K562 (cell line): ENCODE measurements around the gene OPCML. TPM values are rescaled to one million over a fixed set of nuclear protein-coding genes. Genes with fewer than 3 reads are reported as not detected.

Experiments used
- ATAC-seq: fragments of 200-7000 bp; cut with Tn5 transposase; 3 replicates; pipeline ENCODE4 v1.9.1; 2020; ENCODE audit warnings: moderate library complexity
- BruUV-seq: library from RNA; stranded (reverse); fragments of 400-500 nt; replicated peaks from 2 replicates; lab custom pipeline; 2021; lab: Mats Ljungman, UMichigan
- CTCF ChIA-PET: fragments of 300-600 bp; formaldehyde crosslinking; extraction: SDS; loops from one replicate; lab custom pipeline; 2021; ENCODE audit warnings: low intra/inter-chr PET ratio; lab: Yijun Ruan, JAX
- POLR2A ChIA-PET: fragments of 300-600, 350-650 bp; sonication (Branson Sonifier 250); formaldehyde crosslinking; extraction: SDS; loops from one replicate; lab custom pipeline; 2021; ENCODE audit warnings: antibody characterized with exemption, inconsistent platforms; lab: Yijun Ruan, JAX
- DNase-seq, 4 experiments: peaks; one replicate each; pipeline versions ENCODE4 v3.0.0 to v3.0.0-alpha.2; 2011 to 2018; ENCODE audit warnings: low spot score in 3 of 4, mixed read lengths in 3 of 4; ENCODE audit errors: extremely low read depth in 1 of 4
- FAIRE-seq: peaks from 2 replicates; lab custom pipeline; 2011; peaks lifted over from hg19 to GRCh38; lab: Jason Lieb, UNC
- H2AFZ ChIP-seq: 2 replicates; pipeline ENCODE4 v1.6.0; 2011; ENCODE audit warnings: low read depth, low read length, control low read depth, inconsistent platforms
- H3K27ac ChIP-seq: fragments of 200-600 bp; 3 replicates; pipeline ENCODE4 v1.8.0; 2011; ENCODE audit warnings: low read depth, mild to moderate bottlenecking, control low read depth, inconsistent platforms, low read length, moderate library complexity, mixed read lengths; ENCODE audit errors: extremely low read depth
- H3K27me3 ChIP-seq, 2 experiments: fragments of 300-600 bp in 1 of 2; 2 replicates in 1 of 2; 3 replicates in 1 of 2; pipeline versions ENCODE4 v1.6.0 to v1.8.0; 2011; ENCODE audit warnings: inconsistent platforms in 2 of 2, low read length in 2 of 2, mild to moderate bottlenecking in 1 of 2, mixed read lengths in 1 of 2, moderate library complexity in 1 of 2; ENCODE audit not compliant: control insufficient read depth in 2 of 2, insufficient read depth in 2 of 2
- H3K36me3 ChIP-seq: fragments of 300-600 bp; 3 replicates; pipeline ENCODE4 v1.8.0; 2011; ENCODE audit warnings: mild to moderate bottlenecking, low read length, inconsistent platforms; ENCODE audit not compliant: control insufficient read depth, insufficient read depth
- H3K4me1 ChIP-seq, 2 experiments: fragments of 200-600 bp in 1 of 2; replicated peaks in 1 of 2; 2 replicates in 1 of 2; 3 replicates in 1 of 2; pipeline versions ENCODE4 v1.5.1 to v1.8.0; 2011; ENCODE audit warnings: inconsistent platforms in 2 of 2, low read length in 2 of 2, mild to moderate bottlenecking in 1 of 2, mixed read lengths in 1 of 2, moderate library complexity in 1 of 2; ENCODE audit not compliant: control insufficient read depth in 2 of 2, insufficient read depth in 2 of 2
- H3K4me2 ChIP-seq: 2 replicates; pipeline ENCODE4 v1.6.1; 2011; ENCODE audit warnings: low read length, control low read depth, inconsistent platforms, mixed read lengths; ENCODE audit not compliant: insufficient read depth
- H3K4me3 ChIP-seq: fragments of 200-600 bp; sonication (generic), shearing (Covaris generic); 2 replicates; pipeline ENCODE4 v1.5.1; 2016; ENCODE audit warnings: control low read depth, inconsistent platforms
- H3K79me2 ChIP-seq: fragments of 200-600 bp; 3 replicates; pipeline ENCODE4 v1.8.0; 2011; ENCODE audit warnings: low read length, inconsistent platforms; ENCODE audit not compliant: control insufficient read depth, insufficient read depth
- H3K9ac ChIP-seq, 2 experiments: 2 replicates each; pipeline versions ENCODE4 v1.6.0 to v1.6.1; 2011; ENCODE audit warnings: low read depth in 2 of 2, low read length in 2 of 2, control low read depth in 1 of 2, inconsistent platforms in 1 of 2, mild to moderate bottlenecking in 1 of 2, mixed read lengths in 1 of 2; ENCODE audit not compliant: insufficient read depth in 1 of 2
- H3K9me1 ChIP-seq: one replicate; pipeline ENCODE4 v1.6.0; 2011; ENCODE audit warnings: inconsistent platforms, mild to moderate bottlenecking, low read length, moderate library complexity; ENCODE audit not compliant: control insufficient read depth, insufficient read depth
- H3K9me3 ChIP-seq: replicated peaks from 2 replicates; pipeline ENCODE4 v1.5.1; 2011; ENCODE audit warnings: low read depth, low read length, inconsistent platforms; ENCODE audit not compliant: control insufficient read depth, insufficient read depth
- H4K20me1 ChIP-seq: replicated peaks from 2 replicates; pipeline ENCODE4 v1.6.1; 2011; ENCODE audit warnings: low read length, inconsistent platforms, mixed read lengths; ENCODE audit not compliant: control insufficient read depth, insufficient read depth
- COPS2 ChIP-seq: fragments of 450-650 bp; conservative IDR thresholded peaks from 2 replicates; pipeline ENCODE4 v1.6.1; 2016; ENCODE audit warnings: mild to moderate bottlenecking, moderate library complexity
- E2F3 ChIP-seq: fragments of 250-450 bp; sonication (Bioruptor Pico); IDR thresholded peaks from 2 replicates; pipeline ENCODE4 v1.4.0; 2020; ENCODE audit warnings: mild to moderate bottlenecking
- POLR2G ChIP-seq: fragments of 200-400 bp; formaldehyde crosslinking; IDR thresholded peaks from 2 replicates; pipeline ENCODE4 v1.6.1; 2017; ENCODE audit warnings: low read depth, mild to moderate bottlenecking, antibody characterized with exemption, low read length, moderate library complexity
- SAFB2 ChIP-seq: fragments of 200-400 bp; formaldehyde crosslinking; IDR thresholded peaks from 2 replicates; pipeline ENCODE4 v1.6.1; 2018; ENCODE audit warnings: borderline replicate concordance, low read length, low read depth, moderate library complexity; ENCODE audit not compliant: severe bottlenecking
- SREBF1 ChIP-seq: fragments of 150-350 bp; IDR thresholded peaks from 2 replicates; pipeline ENCODE4 v1.6.1; 2014; ENCODE audit warnings: antibody characterized with exemption, low read depth, low read length, borderline replicate concordance
- ZNF143 ChIP-seq: sonication (generic); formaldehyde crosslinking; IDR thresholded peaks from 2 replicates; pipeline ENCODE4 v1.9.0; 2022; ENCODE audit warnings: mild to moderate bottlenecking, missing genetic modification reagents
- ZNF407 ChIP-seq: fragments of 450-650 bp; IDR thresholded peaks from 2 replicates; pipeline ENCODE4 v1.6.1; 2016; ENCODE audit warnings: low read depth
- WGBS: fragments of 100-300 bp; shearing (Covaris generic); methylation state at CpG from one replicate; pipeline ENCODE4 v1.1.6; 2016; ENCODE audit warnings: low coverage, mixed read lengths; ENCODE audit not compliant: insufficient coverage; ENCODE audit errors: missing lambda C conversion rate; 5-methylcytosine and 5-hydroxymethylcytosine counted together
- in situ Hi-C: fragments of 300-500 bp; cut with MboI; formaldehyde crosslinking; loops from 4 replicates; pipeline ENCODE4 v1.15.0; 2018; ENCODE audit warnings: inconsistent platforms, mixed read lengths
- intact Hi-C: fragments of 100-400 bp; cut with micrococcal nuclease; formaldehyde crosslinking; loops from 2 replicates; pipeline ENCODE4 v1.14.2; 2022
- polyA plus RNA-seq, 8 experiments: library from polyadenylated mRNA; depleted of rRNA in 4 of 8; stranded (reverse) in 5 of 8; unstranded in 3 of 8; fragments of >200 nt; fragmentation: Nextera tagmentation in 2 of 8; fragmentation: Illumina TruSeq in 1 of 8; extraction: Ambion mirVana in 2 of 8; extraction: Trizol in 1 of 8; gene quantifications; 2 replicates each; pipeline versions ENCODE4 v1.2.1 to v1.2.3, GENCODE V29; 2011 to 2014; ENCODE audit warnings: inconsistent platforms in 1 of 8, missing spikeins in 1 of 8
- total RNA-seq, 7 experiments: library from RNA; depleted of rRNA in 6 of 7; stranded (reverse); fragments of >200 nt in 6 of 7; fragmentation: Illumina TruSeq in 2 of 7; extraction: Trizol in 2 of 7; gene quantifications; 2 replicates each; pipeline versions ENCODE4 v1.2.1 to v1.2.3, GENCODE V29; 2011 to 2021; ENCODE audit warnings: low replicate concordance in 1 of 7

Gene OPCML
- total and polyA plus RNA-seq, 9 of the 15 experiments (the other 6 are each of a cell fraction or from before 2014, with no cell fraction given), result not detected

GRCh38 chr11:132862933-132863332 lies 669.4 kb downstream of the OPCML start:
- intact Hi-C loops (no loop called here), in situ Hi-C loops (no loop called here)
- no TSS peak for BruUV-seq
- Histone ChIP-seq H3K27ac (no peak overlapping the region), H3K4me3 (no peak overlapping the region), H3K36me3 (no peaks in the 10 kb centered on the region), H3K27me3 (no peaks in the 10 kb centered on the region), H3K79me2 (no peaks in the 10 kb centered on the region), H3K4me2 (no peak overlapping the region), H3K9ac (no peak overlapping the region), H3K9me3 (no peaks in the 10 kb centered on the region), H4K20me1 (no peaks in the 10 kb centered on the region), H3K4me1 (no peaks in the 10 kb centered on the region), H3K9me1 (no peaks in the 10 kb centered on the region), H2AFZ (no peak overlapping the region)
- FAIRE-seq (no peak), ATAC-seq (no peak), DNase-seq (no peak)
- POLR2A ChIA-PET, result no interaction called here
- TF ChIP-seq COPS2 (no peak), SREBF1 (no peak), ZNF407 (no peak), E2F3 (CRISPR knock-in tag) (no peak), SAFB2 (no peak), POLR2G (no peak), ZNF143 (no peak)
- 0% methylated on average over 5 of the region's 5 CpGs for WGBS
- CTCF ChIA-PET, result no interaction called here
